Common myeloid progenitor, CD34-positive (primary cell): ENCODE measurements around the gene EFCAB5.
"Not testable (repeated sequence)": the region's sequence is repeated elsewhere in the genome, so short reads cannot be mapped to it uniquely, and the experiment has no call there.

Experiments used
- CTCF ChIA-PET: fragments of 350-600 bp; sonication (Branson Sonifier 250); formaldehyde crosslinking; loops from one replicate; lab custom pipeline; 2021; ENCODE audit warnings: antibody characterized with exemption; lab: Charles Lee
- POLR2A ChIA-PET: fragments of 350-600 bp; sonication (Branson Sonifier 250); formaldehyde crosslinking; loops from one replicate; lab custom pipeline; 2021; ENCODE audit warnings: antibody characterized with exemption; lab: Charles Lee
- DNase-seq, 3 donors: peaks; one replicate each; pipeline versions ENCODE4 v3.0.0 to v3.0.0-alpha.2; 2013
- H3K27ac ChIP-seq, 2 experiments: 1 replicate in 1 of 2; 2 replicates in 1 of 2; pipeline ENCODE4 v1.7.0; 2013; ENCODE audit warnings: inconsistent platforms in 2 of 2, low read length in 2 of 2, mild to moderate bottlenecking in 2 of 2, low read depth in 1 of 2, moderate library complexity in 1 of 2; ENCODE audit not compliant: severe bottlenecking in 2 of 2, insufficient read depth in 1 of 2, poor library complexity in 1 of 2
- H3K27me3 ChIP-seq, 5 experiments: replicated peaks in 2 of 5; 1 replicate in 3 of 5; 2 replicates in 2 of 5; pipeline versions ENCODE4 v1.6.1 to v1.7.0; 2013; ENCODE audit warnings: low read length in 4 of 5, mild to moderate bottlenecking in 2 of 5, moderate library complexity in 2 of 5, inconsistent platforms in 1 of 5; ENCODE audit not compliant: insufficient read depth in 5 of 5, control insufficient read depth in 4 of 5
- H3K36me3 ChIP-seq, 4 experiments: 1 replicate in 2 of 4; 2 replicates in 2 of 4; pipeline versions ENCODE4 v1.6.1 to v1.7.0; 2013; ENCODE audit warnings: low read length in 3 of 4, control low read depth in 1 of 4, mild to moderate bottlenecking in 1 of 4; ENCODE audit not compliant: control insufficient read depth in 4 of 4, insufficient read depth in 4 of 4
- H3K4me1 ChIP-seq, 4 experiments: 1 replicate in 3 of 4; 2 replicates in 1 of 4; pipeline versions ENCODE4 v1.6.1 to v1.7.1; 2013; ENCODE audit warnings: low read length in 3 of 4, mild to moderate bottlenecking in 3 of 4, control low read depth in 1 of 4, inconsistent platforms in 1 of 4, moderate library complexity in 1 of 4; ENCODE audit not compliant: control insufficient read depth in 4 of 4, insufficient read depth in 4 of 4; ENCODE audit errors: control extremely low read depth in 1 of 4
- H3K4me3 ChIP-seq, 7 experiments: 1 replicate in 4 of 7; 2 replicates in 3 of 7; pipeline versions ENCODE4 v1.5.1 to v1.7.0; 2013; ENCODE audit warnings: mild to moderate bottlenecking in 7 of 7, low read length in 6 of 7, moderate library complexity in 6 of 7, inconsistent platforms in 2 of 7, low read depth in 2 of 7, control low read depth in 1 of 7; ENCODE audit not compliant: insufficient read depth in 4 of 7, control insufficient read depth in 1 of 7; ENCODE audit errors: extremely low read depth in 1 of 7
- H3K9me3 ChIP-seq, 5 experiments: 1 replicate in 4 of 5; 2 replicates in 1 of 5; pipeline versions ENCODE4 v1.6.1 to v1.7.1; 2013; ENCODE audit warnings: low read length in 4 of 5, mild to moderate bottlenecking in 2 of 5, inconsistent platforms in 1 of 5, low read depth in 1 of 5, moderate library complexity in 1 of 5; ENCODE audit not compliant: control insufficient read depth in 4 of 5, insufficient read depth in 2 of 5; ENCODE audit errors: control extremely low read depth in 1 of 5
- WGBS: methylation state at CpG from one replicate; pipeline ENCODE4 v1.1.5; 2013; ENCODE audit not compliant: insufficient coverage; 5-methylcytosine and 5-hydroxymethylcytosine counted together

Gene EFCAB5

GRCh38 chr17:30005709-30006320 lies 64.4 kb downstream of the EFCAB5 start:
- no peak overlapping the region for H3K27ac ChIP-seq
- no peaks in the 10 kb centered on the region for H3K9me3 ChIP-seq
- ChIA-PET CTCF (no interaction called here), POLR2A (no interaction called here)
- H3K27me3 ChIP-seq = no peaks in the 10 kb centered on the region
- WGBS = 96% methylated on average over 4 of the region's 8 CpGs
- H3K36me3 ChIP-seq = no peaks in the 10 kb centered on the region
- DNase-seq = no peak
- H3K4me1 ChIP-seq = no peaks in the 10 kb centered on the region
- H3K4me3 ChIP-seq = no peak overlapping the region

- CTCF ChIA-PET, H3K9me3 ChIP-seq, H3K36me3 ChIP-seq, H3K4me1 ChIP-seq, H3K27ac ChIP-seq, DNase-seq, H3K4me3 ChIP-seq, H3K27me3 ChIP-seq, POLR2A ChIA-PET: not testable (repeated sequence)
- WGBS = 94% methylated on average over 6 of the region's 10 CpGs
Measured at GRCh38 chr17:30011934-30012333, 70.5 kb downstream of the EFCAB5 start.

GRCh38 chr17:30021708-30022317 lies 80.4 kb downstream of the EFCAB5 start:
- POLR2A ChIA-PET = no interaction called here
- Histone ChIP-seq H3K4me1 (no peaks in the 10 kb centered on the region), H3K27me3 (no peaks in the 10 kb centered on the region), H3K27ac (no peak overlapping the region), H3K9me3 (no peaks in the 10 kb centered on the region), H3K4me3 (no peak overlapping the region), H3K36me3 (no peaks in the 10 kb centered on the region)
- WGBS = no CpG with 5 or more reads among the region's 4 CpGs
- DNase-seq = peak; percentile 49 to 73 (median 66)
- CTCF ChIA-PET = interaction anchor here (0.6 to 2.3 kb wide), 12 partner anchors 17 to 440 kb away, joined by 3 to 8 read pairs (median 3); no protein-coding TSS in a partner anchor

- H3K27ac ChIP-seq, CTCF ChIA-PET, H3K36me3 ChIP-seq, H3K4me1 ChIP-seq, H3K4me3 ChIP-seq, POLR2A ChIA-PET, H3K27me3 ChIP-seq, DNase-seq, H3K9me3 ChIP-seq: not testable (repeated sequence)
- WGBS = no CpG with 5 or more reads among the region's 2 CpGs
Measured at GRCh38 chr17:30025325-30025724, 83.9 kb downstream of the EFCAB5 start.

GRCh38 chr17:30027676-30028075 lies 86.2 kb downstream of the EFCAB5 start:
- POLR2A ChIA-PET = no interaction called here
- CTCF ChIA-PET = interaction anchor here (1.4 kb wide), 1 partner anchor 18 kb away, joined by 3 read pairs; no protein-coding TSS in a partner anchor
- H3K27me3 ChIP-seq = no peaks in the 10 kb centered on the region
- H3K27ac ChIP-seq = no peak overlapping the region
- no peak overlapping the region for H3K4me3 ChIP-seq
- no peaks in the 10 kb centered on the region for H3K36me3 ChIP-seq
- WGBS = 95% methylated on average over 2 of the region's 4 CpGs
- H3K4me1 ChIP-seq = no peaks in the 10 kb centered on the region
- no peaks in the 10 kb centered on the region for H3K9me3 ChIP-seq
- no peak for DNase-seq

- Histone ChIP-seq H3K27me3 (no peaks in the 10 kb centered on the region), H3K36me3 (no peaks in the 10 kb centered on the region), H3K4me1 (no peaks in the 10 kb centered on the region), H3K9me3 (no peaks in the 10 kb centered on the region), H3K27ac (no peak overlapping the region), H3K4me3 (no peak overlapping the region)
- CTCF ChIA-PET = interaction anchor here (1.2 to 1.3 kb wide), 2 partner anchors 15 to 61 kb away, joined by 3 read pairs; no protein-coding TSS in a partner anchor
- 98% methylated on average over 3 of the region's 4 CpGs for WGBS
- POLR2A ChIA-PET = no interaction called here
- peak in 1 of 3 donors; percentile 4 for DNase-seq
Measured at GRCh38 chr17:30031214-30031869, 89.9 kb downstream of the EFCAB5 start.

GRCh38 chr17:30035369-30035768 lies 93.9 kb downstream of the EFCAB5 start:
- no peak overlapping the region for H3K27ac ChIP-seq
- H3K4me1 ChIP-seq = no peaks in the 10 kb centered on the region
- no peak for DNase-seq
- H3K9me3 ChIP-seq = peaks cover 0 to 6% (median 0%) of the 10 kb centered on the region in 5 experiments
- CTCF ChIA-PET = no interaction called here
- H3K36me3 ChIP-seq = no peaks in the 10 kb centered on the region
- WGBS = no CpG with 5 or more reads among the region's 2 CpGs
- no peak overlapping the region for H3K4me3 ChIP-seq
- POLR2A ChIA-PET = no interaction called here
- no peaks in the 10 kb centered on the region for H3K27me3 ChIP-seq
